ENCODE data around the gene CCDC71.

Gene CCDC71

DNA sequence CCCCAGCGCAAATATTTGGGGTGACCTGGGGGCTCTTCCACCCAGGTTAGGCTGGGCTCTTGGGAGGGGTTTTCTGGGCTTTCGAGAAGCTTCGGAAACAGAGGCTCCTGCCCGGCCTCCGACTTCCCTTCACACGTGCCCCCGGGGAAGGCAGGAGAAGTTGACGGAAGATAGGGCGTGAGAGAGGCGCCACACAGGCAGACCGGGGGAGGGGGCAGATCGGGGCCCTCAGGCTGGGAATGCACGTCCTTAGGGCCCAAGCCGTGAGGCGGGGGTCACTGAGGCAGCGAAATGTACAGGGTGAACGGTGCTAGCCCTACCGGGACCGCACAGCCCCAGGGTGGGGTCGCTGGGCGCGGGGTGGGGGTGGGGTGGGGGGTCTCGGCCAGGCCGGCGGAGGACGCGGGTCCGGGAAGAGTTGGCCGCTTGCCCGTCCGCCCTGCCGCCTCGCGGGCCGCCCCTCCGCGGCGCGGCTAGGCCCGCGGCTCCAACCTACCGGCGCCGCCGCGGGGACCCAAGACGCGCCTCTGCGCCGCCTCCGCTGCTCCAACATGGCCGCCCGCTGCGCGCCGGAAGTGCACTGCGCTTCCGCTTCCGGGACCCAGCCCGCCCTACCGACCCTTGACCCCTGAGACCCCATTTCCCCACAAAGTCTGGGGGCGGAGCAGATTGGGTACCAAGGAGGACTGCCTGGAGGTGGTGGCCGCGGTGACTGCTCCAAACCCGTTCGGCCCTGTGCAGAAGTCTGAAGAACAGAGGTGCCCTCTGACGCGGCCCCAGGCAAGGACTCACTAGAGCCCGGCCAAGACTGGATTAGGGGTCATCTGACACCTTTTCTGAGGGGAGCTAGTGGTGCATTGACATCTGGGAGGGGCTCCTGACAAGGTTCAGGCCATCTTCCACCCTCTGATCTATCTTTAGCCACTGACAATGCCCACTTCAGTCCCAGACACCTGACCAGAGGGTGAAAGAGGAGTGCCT, at the start of gene CCDC71:
TSS of gene CCDC71 (minus strand) at position 561 of the 981 bp plus-strand sequence. CDS start 2,123 bp downstream, outside the sequence.
- Histone ChIP-seq H3K9me3 (no peaks in the 10 kb centered on the region), H3K4me1 (peaks cover 9% of the 10 kb centered on the region), H3K36me3 (replicated peaks) (peaks cover 20% of the 10 kb centered on the region), H3K27me3 (ENCODE audit: low read depth) (no peaks in the 10 kb centered on the region), H3K4me3 (peak within 1 kb of the TSS; percentile 88)
- DNase-seq (ENCODE audit: low spot score in 2 of 2) = peak; percentile 58 to 85
- in situ Hi-C loops (cut with MboI; ENCODE audit: low sequenced_read_pairs) = loop anchor here (25.0 kb wide), 1 partner anchor 271 kb away; the partner anchor contains the start of gene NICN1

DNA sequence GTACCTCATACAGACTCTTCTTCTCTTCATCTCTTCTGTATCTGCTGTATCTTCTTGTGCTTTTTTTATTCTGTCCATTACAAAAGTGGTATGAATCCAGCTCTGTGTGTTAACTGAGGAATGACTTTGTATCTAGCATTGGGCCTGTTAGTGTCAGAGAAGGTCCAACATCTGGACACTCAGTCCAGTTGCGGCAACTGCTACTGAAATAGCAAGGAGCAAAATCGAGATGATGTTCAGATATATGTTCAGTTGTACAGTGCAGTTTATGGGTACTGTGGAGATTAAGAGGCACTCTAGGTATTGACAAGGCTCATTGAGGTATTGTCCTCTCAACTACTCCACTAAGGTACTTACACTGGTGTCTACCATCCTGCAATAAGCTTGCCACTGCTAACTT, 47.9 kb upstream of the CCDC71 start:
- Histone ChIP-seq H3K36me3 (replicated peaks) (no peaks in the 10 kb centered on the region), H3K9me3 (no peaks in the 10 kb centered on the region; the same call in 1 of the 2 replicates), H3K4me3 (no peak overlapping the region), H3K27me3 (ENCODE audit: low read depth) (no peaks in the 10 kb centered on the region), H3K4me1 (no peaks in the 10 kb centered on the region)
- DNase-seq (ENCODE audit: low spot score in 2 of 2) = no peak
- in situ Hi-C loops (cut with MboI; ENCODE audit: low sequenced_read_pairs) = no loop called here

DNA sequence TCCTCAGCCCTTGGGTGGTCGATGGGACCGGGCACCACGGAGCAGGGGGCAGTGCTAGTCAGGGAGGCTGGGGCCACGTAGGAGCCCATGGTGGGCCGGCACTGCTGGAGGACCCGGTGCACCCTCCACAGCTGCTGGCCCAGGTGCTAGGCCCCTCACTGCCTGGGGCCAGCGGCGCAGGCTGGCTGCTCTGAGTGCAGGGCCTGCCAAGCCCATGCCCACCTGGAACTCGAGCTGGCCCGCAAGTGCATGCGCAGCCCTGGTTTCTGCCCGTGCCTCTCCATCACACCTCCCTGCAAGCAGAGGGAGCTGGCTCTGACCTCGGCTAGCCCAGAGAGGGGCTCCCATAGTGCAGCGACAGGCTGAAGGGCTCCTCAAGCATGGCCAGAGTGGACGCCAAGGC, 47.4 kb upstream of the CCDC71 start:
- Histone ChIP-seq H3K4me1 (no peaks in the 10 kb centered on the region), H3K4me3 (no peak overlapping the region), H3K27me3 (ENCODE audit: low read depth) (no peaks in the 10 kb centered on the region), H3K36me3 (replicated peaks) (no peaks in the 10 kb centered on the region), H3K9me3 (no peaks in the 10 kb centered on the region; the same call in 1 of the 2 replicates)
- no peak for DNase-seq (ENCODE audit: low spot score in 2 of 2)
- in situ Hi-C loops (cut with MboI; ENCODE audit: low sequenced_read_pairs) = no loop called here

DNA sequence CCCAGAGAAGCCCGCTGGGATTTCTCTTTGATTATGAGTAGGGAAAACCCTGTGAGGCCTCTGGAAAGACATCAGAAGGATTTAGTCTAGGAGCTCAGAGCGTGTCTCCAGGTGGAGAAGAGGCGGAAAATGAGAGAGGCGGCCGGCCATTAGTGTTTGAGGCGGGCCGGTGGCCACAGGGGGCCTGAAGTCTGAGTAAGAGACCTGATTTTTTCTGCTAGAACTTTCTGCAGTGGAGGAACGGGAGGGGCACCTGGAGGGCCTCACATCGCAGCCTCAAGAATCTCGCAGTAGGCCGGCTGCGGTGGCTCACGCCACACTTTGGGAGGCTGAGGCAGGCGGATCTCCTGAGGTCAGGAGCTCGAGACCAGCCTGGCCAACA, 33.8 kb upstream of the CCDC71 start:
- in situ Hi-C loops (cut with MboI; ENCODE audit: low sequenced_read_pairs) = no loop called here
- Histone ChIP-seq H3K36me3 (replicated peaks) (no peaks in the 10 kb centered on the region), H3K4me1 (no peaks in the 10 kb centered on the region), H3K4me3 (no peak overlapping the region), H3K9me3 (no peaks in the 10 kb centered on the region), H3K27me3 (ENCODE audit: low read depth) (no peaks in the 10 kb centered on the region)
- no peak for DNase-seq (ENCODE audit: low spot score in 2 of 2)

DNA sequence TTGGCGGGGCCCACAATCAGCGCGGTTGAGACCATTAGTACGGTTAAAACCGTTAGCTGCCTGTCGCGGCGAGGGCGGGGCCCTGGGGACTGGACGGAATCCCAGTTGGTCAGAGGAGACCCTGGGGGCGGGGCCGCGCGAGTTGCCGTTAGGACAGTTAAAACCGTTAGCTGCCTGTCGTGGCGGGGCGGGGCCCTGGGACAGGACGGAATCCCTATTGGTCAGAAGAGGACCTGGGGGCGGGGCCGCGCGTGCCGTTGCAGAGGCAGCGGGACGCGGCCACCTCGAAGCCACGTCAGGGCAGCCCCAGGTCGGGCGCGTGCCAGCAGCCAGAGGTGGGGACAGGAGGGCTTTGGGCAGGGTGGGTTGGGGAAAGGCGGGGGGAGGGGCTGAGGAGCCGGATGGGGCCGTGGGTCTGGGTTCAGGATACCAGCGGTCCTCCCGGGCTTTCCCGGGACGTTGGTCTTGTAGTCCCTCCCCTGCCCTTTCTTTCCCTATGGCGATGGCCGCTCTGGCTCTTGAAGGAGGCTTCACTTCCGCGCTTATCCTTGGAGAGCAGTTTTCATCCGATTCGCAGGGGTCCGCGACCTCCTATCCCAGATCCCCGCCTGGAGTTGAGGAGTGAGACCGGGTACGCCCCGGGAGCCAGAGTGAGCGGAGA, 33.2 kb upstream of the CCDC71 start:
- Histone ChIP-seq H3K4me3 (no peak overlapping the region), H3K4me1 (no peaks in the 10 kb centered on the region), H3K36me3 (replicated peaks) (no peaks in the 10 kb centered on the region), H3K9me3 (no peaks in the 10 kb centered on the region), H3K27me3 (ENCODE audit: low read depth) (no peaks in the 10 kb centered on the region)
- no peak for DNase-seq (ENCODE audit: low spot score in 2 of 2)
- in situ Hi-C loops (cut with MboI; ENCODE audit: low sequenced_read_pairs) = no loop called here

DNA sequence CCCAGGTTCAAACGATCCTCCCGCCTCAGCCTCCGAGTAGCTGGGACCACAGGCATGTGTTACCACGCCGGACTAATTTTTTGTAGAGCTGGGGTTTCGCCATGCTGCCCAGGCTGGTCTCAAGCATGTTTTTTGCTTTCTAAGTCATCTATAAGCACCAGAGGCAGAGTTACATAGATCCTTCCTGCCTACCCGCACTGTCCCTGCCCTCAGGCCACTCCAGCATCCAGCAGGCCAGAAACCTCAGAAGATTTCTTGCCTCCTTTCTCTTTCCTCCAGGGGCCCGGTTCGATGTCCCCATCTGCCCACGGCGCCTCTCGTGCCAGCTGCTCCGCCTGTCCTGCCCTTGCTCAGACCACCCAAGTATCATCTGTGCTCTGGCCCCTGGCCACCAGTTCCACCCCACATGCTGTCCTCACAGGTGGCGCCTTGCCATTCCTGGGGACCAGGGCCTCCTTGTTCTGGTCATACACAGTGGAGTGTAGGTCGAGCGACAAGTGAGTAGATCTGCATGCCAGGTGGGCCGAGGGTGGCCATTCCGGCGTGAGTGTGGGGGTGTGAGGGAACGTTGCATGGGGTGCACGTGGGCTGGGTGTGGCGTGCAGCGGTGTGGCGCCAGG, 32.6 kb upstream of the CCDC71 start:
- in situ Hi-C loops (cut with MboI; ENCODE audit: low sequenced_read_pairs) = no loop called here
- Histone ChIP-seq H3K4me3 (no peak overlapping the region), H3K36me3 (replicated peaks) (no peaks in the 10 kb centered on the region), H3K27me3 (ENCODE audit: low read depth) (no peaks in the 10 kb centered on the region), H3K9me3 (no peaks in the 10 kb centered on the region), H3K4me1 (no peaks in the 10 kb centered on the region)
- no peak for DNase-seq (ENCODE audit: low spot score in 2 of 2)

DNA sequence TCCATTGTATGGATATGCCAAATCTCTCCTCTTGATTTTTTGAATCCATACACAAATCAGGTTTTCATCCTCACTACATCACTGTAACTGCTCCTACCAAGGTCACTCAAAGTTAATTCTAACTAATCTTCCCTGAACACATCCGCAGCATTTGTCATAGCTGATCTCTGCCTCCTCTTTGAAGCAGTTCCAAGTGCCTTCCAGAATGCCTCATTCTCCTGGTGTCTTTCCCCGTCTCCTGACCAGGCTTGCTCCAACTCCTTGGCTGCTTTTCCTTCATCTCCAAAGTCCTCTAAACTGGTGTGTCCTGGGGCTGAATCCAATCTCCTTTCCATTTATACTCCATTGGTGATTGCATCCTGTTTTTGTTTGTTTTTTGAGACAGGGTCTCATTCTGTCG, 32.0 kb upstream of the CCDC71 start:
- Histone ChIP-seq H3K4me1 (no peaks in the 10 kb centered on the region), H3K9me3 (no peaks in the 10 kb centered on the region), H3K4me3 (no peak overlapping the region), H3K27me3 (ENCODE audit: low read depth) (no peaks in the 10 kb centered on the region), H3K36me3 (replicated peaks) (no peaks in the 10 kb centered on the region)
- no peak for DNase-seq (ENCODE audit: low spot score in 2 of 2)
- in situ Hi-C loops (cut with MboI; ENCODE audit: low sequenced_read_pairs) = no loop called here

DNA sequence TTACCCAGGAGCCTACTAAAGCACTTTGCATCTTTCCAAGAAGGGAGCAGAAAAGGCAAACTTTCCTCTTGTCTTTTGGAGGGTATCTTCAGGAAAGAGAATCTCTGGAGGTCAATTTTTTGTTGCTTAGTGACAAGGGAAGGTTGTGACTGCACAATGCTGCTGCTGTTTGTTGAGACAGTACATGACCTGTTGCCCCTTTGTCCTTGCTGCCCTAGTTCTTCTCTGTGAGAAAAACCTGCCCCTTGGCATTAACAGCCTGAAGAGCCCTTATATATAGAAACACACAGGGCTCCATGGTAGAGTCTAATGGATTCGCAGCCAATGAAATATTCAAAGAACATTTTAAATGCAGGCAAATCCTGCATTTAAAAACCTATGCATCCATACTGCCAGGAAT, 25.6 kb upstream of the CCDC71 start:
- no peaks in the 10 kb centered on the region for H3K4me1 ChIP-seq
- H3K4me3 ChIP-seq = no peak overlapping the region
- no peaks in the 10 kb centered on the region for H3K9me3 ChIP-seq
- no peaks in the 10 kb centered on the region for H3K27me3 ChIP-seq (ENCODE audit: low read depth)
- no peak for DNase-seq (ENCODE audit: low spot score in 2 of 2)
- in situ Hi-C loops (cut with MboI; ENCODE audit: low sequenced_read_pairs) = no loop called here
- no peaks in the 10 kb centered on the region for H3K36me3 ChIP-seq (replicated peaks)

DNA sequence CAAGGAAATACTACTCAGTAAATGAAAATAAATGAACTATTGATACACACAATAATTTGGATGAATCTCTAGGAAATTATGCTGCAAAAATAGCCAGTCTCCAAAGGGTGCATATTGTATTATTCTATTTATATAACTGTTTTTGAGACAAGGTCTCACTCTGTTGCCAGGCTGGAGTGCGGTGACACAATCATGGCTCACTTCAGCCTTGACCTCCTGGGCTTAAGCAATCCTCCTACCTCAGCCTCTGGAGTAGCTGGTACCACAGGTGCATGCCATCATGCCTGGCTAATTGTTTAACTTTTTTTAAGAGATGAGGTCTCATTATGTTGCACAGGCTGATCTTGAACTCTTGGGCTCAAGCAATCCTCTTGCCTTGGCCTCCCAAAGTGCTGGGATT, 17.7 kb upstream of the CCDC71 start:
- no peak for DNase-seq (ENCODE audit: low spot score in 2 of 2)
- in situ Hi-C loops (cut with MboI; ENCODE audit: low sequenced_read_pairs) = no loop called here
- Histone ChIP-seq H3K27me3 (ENCODE audit: low read depth) (no peaks in the 10 kb centered on the region), H3K4me3 (no peak overlapping the region), H3K36me3 (replicated peaks) (no peaks in the 10 kb centered on the region), H3K4me1 (no peaks in the 10 kb centered on the region), H3K9me3 (no peaks in the 10 kb centered on the region)

DNA sequence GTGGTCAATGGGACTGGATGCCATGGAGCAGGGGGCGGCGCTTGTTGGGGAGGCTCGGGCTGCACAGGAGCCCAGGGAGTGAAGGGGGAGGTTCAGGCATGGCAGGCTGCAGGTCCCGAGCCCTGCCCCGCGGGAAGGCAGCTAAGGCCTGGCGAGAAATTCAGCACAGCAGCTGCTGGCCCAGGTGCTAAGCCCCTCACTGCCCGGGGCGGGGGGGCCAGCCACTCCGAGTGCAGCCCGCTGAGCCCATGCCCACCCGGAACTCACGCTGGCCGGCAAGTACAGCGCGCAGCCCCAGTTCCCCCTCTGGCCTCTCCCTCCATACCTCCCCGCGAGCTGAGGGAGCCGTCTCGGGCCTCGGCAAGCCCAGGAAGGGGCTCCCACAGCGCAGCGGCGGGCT, 16.6 kb upstream of the CCDC71 start:
- H3K4me1 ChIP-seq = no peaks in the 10 kb centered on the region
- H3K4me3 ChIP-seq = no peak overlapping the region
- in situ Hi-C loops (cut with MboI; ENCODE audit: low sequenced_read_pairs) = no loop called here
- no peak for DNase-seq (ENCODE audit: low spot score in 2 of 2)
- no peaks in the 10 kb centered on the region for H3K36me3 ChIP-seq (replicated peaks)
- H3K27me3 ChIP-seq (ENCODE audit: low read depth) = no peaks in the 10 kb centered on the region
- no peaks in the 10 kb centered on the region for H3K9me3 ChIP-seq

DNA sequence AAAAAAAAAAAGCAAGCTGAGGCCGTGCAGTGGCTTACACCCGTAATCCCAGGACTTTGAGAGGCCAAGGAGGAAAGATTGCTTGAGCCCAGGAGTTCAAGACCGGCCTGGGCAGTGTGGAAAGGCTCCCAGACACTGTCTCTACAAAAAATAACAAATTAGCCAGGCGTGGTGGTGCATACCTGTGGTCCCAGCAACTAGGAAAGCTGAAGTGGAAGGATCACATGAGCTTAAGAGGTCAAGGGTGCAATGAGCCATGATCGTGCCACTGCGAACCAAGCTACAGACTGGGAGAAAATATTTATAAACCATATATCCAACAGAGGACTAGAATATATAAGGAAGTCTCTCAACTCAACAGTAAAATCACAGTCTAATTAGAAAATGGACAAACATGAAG, 15.2 kb upstream of the CCDC71 start:
- DNase-seq (ENCODE audit: low spot score in 2 of 2) = no peak
- Histone ChIP-seq H3K36me3 (replicated peaks) (no peaks in the 10 kb centered on the region), H3K4me1 (no peaks in the 10 kb centered on the region), H3K9me3 (no peaks in the 10 kb centered on the region), H3K27me3 (ENCODE audit: low read depth) (no peaks in the 10 kb centered on the region), H3K4me3 (no peak overlapping the region)
- in situ Hi-C loops (cut with MboI; ENCODE audit: low sequenced_read_pairs) = no loop called here

DNA sequence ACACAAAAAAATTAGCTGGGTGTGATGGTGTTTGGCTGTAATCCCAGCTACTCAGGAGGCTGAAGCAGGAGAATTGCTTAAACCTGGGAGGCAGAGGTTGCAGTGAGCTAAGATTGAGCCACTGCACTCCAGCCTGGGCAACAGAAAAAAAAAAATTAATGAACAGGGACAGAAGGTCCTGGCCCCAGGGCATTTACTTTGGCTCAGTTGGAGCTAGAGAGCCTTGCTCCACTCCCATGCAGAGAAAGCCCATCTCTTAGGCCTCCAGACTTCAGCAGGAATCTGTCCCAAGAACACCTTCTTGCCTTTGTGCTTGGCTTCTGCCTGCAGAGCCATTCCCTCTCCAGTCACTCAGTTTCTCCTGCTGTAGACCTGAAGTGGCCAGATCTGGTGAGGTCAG, 14.0 kb upstream of the CCDC71 start:
- Histone ChIP-seq H3K4me3 (no peak overlapping the region), H3K36me3 (replicated peaks) (no peaks in the 10 kb centered on the region; the same call in 1 of the 2 replicates), H3K9me3 (no peaks in the 10 kb centered on the region), H3K4me1 (no peaks in the 10 kb centered on the region), H3K27me3 (ENCODE audit: low read depth) (no peaks in the 10 kb centered on the region)
- DNase-seq (ENCODE audit: low spot score in 2 of 2) = no peak
- in situ Hi-C loops (cut with MboI; ENCODE audit: low sequenced_read_pairs) = no loop called here

DNA sequence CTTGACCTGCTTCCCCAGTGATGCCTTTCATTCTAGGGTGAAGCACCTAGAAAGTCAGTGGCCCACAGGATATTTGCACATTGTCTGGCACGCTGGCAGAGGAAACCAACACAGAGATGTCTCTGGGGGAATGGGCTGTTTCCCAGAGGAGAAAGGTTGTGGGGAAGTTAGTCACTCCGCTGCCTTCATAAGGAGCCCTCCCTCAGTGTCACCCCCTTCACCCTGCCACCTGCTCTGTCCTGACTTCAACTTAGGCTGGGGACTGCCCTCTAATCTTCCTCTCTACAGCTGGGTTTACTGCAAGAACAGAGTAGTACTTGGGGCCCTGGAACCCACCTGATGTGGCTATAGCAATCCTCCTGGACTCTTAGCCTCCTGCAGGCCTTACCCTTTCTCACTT, 10.9 kb upstream of the CCDC71 start:
- Histone ChIP-seq H3K9me3 (no peaks in the 10 kb centered on the region), H3K4me1 (peaks cover 12% of the 10 kb centered on the region), H3K4me3 (no peak overlapping the region), H3K36me3 (replicated peaks) (no peaks in the 10 kb centered on the region; the same call in 1 of the 2 replicates), H3K27me3 (ENCODE audit: low read depth) (no peaks in the 10 kb centered on the region)
- DNase-seq (ENCODE audit: low spot score in 2 of 2) = no peak
- in situ Hi-C loops (cut with MboI; ENCODE audit: low sequenced_read_pairs) = no loop called here

DNA sequence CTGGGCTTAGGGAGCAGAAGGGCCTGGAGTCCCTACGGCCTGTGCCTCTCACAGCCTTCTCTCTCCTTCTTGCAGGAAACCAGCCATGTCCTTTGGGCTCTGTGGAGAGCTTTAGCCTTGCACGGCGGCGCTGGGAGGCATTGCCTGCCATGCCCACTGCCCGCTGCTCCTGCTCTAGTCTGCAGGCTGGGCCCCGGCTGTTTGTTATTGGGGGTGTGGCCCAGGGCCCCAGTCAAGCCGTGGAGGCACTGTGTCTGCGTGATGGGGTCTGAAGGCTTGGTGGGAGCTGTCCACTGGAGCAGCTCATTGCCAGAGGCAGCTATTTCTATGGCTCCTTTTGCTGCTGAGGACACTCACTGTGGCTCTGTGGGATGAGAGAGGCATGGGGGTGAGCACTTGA, 9.4 kb upstream of the CCDC71 start:
- in situ Hi-C loops (cut with MboI; ENCODE audit: low sequenced_read_pairs) = no loop called here
- Histone ChIP-seq H3K9me3 (no peaks in the 10 kb centered on the region), H3K36me3 (replicated peaks) (no peaks in the 10 kb centered on the region; the same call in 1 of the 2 replicates), H3K4me1 (peaks cover 14% of the 10 kb centered on the region), H3K4me3 (no peak overlapping the region), H3K27me3 (ENCODE audit: low read depth) (no peaks in the 10 kb centered on the region)
- DNase-seq (ENCODE audit: low spot score in 2 of 2) = no peak
